Activated T-helper 17 cell treated with anti-CD3 and anti-CD28 coated beads, Interleukin-2, amount 50 U/mL, for 72 hours (primary cell): ENCODE results near the gene SEPTIN5. TPM values are rescaled to one million over a fixed set of nuclear protein-coding genes. Genes with fewer than 3 reads are reported as not detected.
"Not testable (repeated sequence)": the region's sequence is repeated elsewhere in the genome, so short reads cannot be mapped to it uniquely, and the experiment has no call there.

Experiments
- ATAC-seq: fragments of 150-1000 bp; cut with Tn5 transposase; replicated peaks from 2 replicates; pipeline ENCODE4 v1.10.0; 2021; ENCODE audit warnings: mild to moderate bottlenecking, moderate library complexity
- H3K27ac Mint-ChIP-seq: one replicate; pipeline ENCODE4 v1.8.0; 2022; ENCODE audit warnings: mixed read lengths
- H3K27me3 Mint-ChIP-seq: one replicate; pipeline ENCODE4 v1.8.0; 2022; ENCODE audit warnings: mixed read lengths
- H3K36me3 Mint-ChIP-seq: one replicate; pipeline ENCODE4 v1.8.0; 2022; ENCODE audit warnings: low read depth, mild to moderate bottlenecking, mixed read lengths
- H3K4me1 Mint-ChIP-seq: one replicate; pipeline ENCODE4 v1.8.0; 2022; ENCODE audit warnings: mixed read lengths
- H3K4me3 Mint-ChIP-seq: one replicate; pipeline ENCODE4 v1.8.0; 2022; ENCODE audit warnings: mild to moderate bottlenecking, mixed read lengths
- H3K9me3 Mint-ChIP-seq: one replicate; pipeline ENCODE4 v1.8.0; 2022; ENCODE audit warnings: mixed read lengths
- total RNA-seq, 2 donors: library from RNA; stranded (reverse); gene quantifications; one replicate each; pipeline ENCODE4 v1.2.3, GENCODE V29; 2022

Gene SEPTIN5
- total RNA-seq, 2 donors from 2014 or later, result 0.41 to 0.42 TPM

GRCh38 chr22:19675428-19675827, 38.9 kb upstream of the SEPTIN5 start:
- ATAC-seq, result no peak
- no peaks in the 10 kb centered on the region for H3K9me3 Mint-ChIP-seq
- peaks cover 17% of the 10 kb centered on the region for H3K27me3 Mint-ChIP-seq
- H3K4me3 Mint-ChIP-seq, result no peak overlapping the region
- H3K27ac Mint-ChIP-seq, result no peak overlapping the region
- H3K4me1 Mint-ChIP-seq, result no peaks in the 10 kb centered on the region
- H3K36me3 Mint-ChIP-seq, result no peaks in the 10 kb centered on the region

GRCh38 chr22:19676437-19676836, 37.9 kb upstream of the SEPTIN5 start:
- H3K27ac Mint-ChIP-seq, H3K4me3 Mint-ChIP-seq, H3K9me3 Mint-ChIP-seq, ATAC-seq, H3K4me1 Mint-ChIP-seq, H3K36me3 Mint-ChIP-seq: not testable (repeated sequence)
- H3K27me3 Mint-ChIP-seq, result peaks cover 20% of the 10 kb centered on the region

GRCh38 chr22:19678949-19679521, 35.3 kb upstream of the SEPTIN5 start:
- ATAC-seq, result no peak
- Mint-ChIP-seq H3K27me3 (peaks cover 37% of the 10 kb centered on the region), H3K4me3 (no peak overlapping the region), H3K36me3 (no peaks in the 10 kb centered on the region), H3K9me3 (no peaks in the 10 kb centered on the region), H3K4me1 (no peaks in the 10 kb centered on the region), H3K27ac (no peak overlapping the region)

GRCh38 chr22:19679522-19680101, 34.7 kb upstream of the SEPTIN5 start:
- Mint-ChIP-seq H3K27ac (no peak overlapping the region), H3K36me3 (no peaks in the 10 kb centered on the region), H3K9me3 (no peaks in the 10 kb centered on the region), H3K27me3 (peaks cover 35% of the 10 kb centered on the region), H3K4me1 (no peaks in the 10 kb centered on the region), H3K4me3 (no peak overlapping the region)
- peak; percentile 44 for ATAC-seq

- Mint-ChIP-seq H3K4me1 (no peaks in the 10 kb centered on the region), H3K27me3 (peaks cover 35% of the 10 kb centered on the region), H3K4me3 (no peak overlapping the region), H3K27ac (no peak overlapping the region), H3K9me3 (no peaks in the 10 kb centered on the region), H3K36me3 (no peaks in the 10 kb centered on the region)
- ATAC-seq, result no peak
These were observed 33.9 kb upstream of the SEPTIN5 start for GRCh38 chr22:19680287-19680881.

GRCh38 chr22:19680911-19681862, 33.1 kb upstream of the SEPTIN5 start:
- Mint-ChIP-seq H3K4me3 (no peak overlapping the region), H3K27me3 (peaks cover 31% of the 10 kb centered on the region), H3K4me1 (no peaks in the 10 kb centered on the region), H3K36me3 (no peaks in the 10 kb centered on the region), H3K27ac (no peak overlapping the region), H3K9me3 (no peaks in the 10 kb centered on the region)
- no peak for ATAC-seq

- no peaks in the 10 kb centered on the region for H3K36me3 Mint-ChIP-seq
- no peaks in the 10 kb centered on the region for H3K9me3 Mint-ChIP-seq
- peaks cover 31% of the 10 kb centered on the region for H3K27me3 Mint-ChIP-seq
- H3K4me1 Mint-ChIP-seq, result no peaks in the 10 kb centered on the region
- no peak for ATAC-seq
- H3K27ac Mint-ChIP-seq, result no peak overlapping the region
- no peak overlapping the region for H3K4me3 Mint-ChIP-seq
These were observed 32.4 kb upstream of the SEPTIN5 start for GRCh38 chr22:19681863-19682245.

GRCh38 chr22:19686946-19687345, 27.4 kb upstream of the SEPTIN5 start:
- H3K27ac Mint-ChIP-seq, result no peak overlapping the region
- H3K4me1 Mint-ChIP-seq, result no peaks in the 10 kb centered on the region
- H3K4me3 Mint-ChIP-seq, result no peak overlapping the region
- H3K27me3 Mint-ChIP-seq, result peaks cover 24% of the 10 kb centered on the region
- H3K36me3 Mint-ChIP-seq, result no peaks in the 10 kb centered on the region
- H3K9me3 Mint-ChIP-seq, result no peaks in the 10 kb centered on the region
- ATAC-seq, result no peak

- no peaks in the 10 kb centered on the region for H3K36me3 Mint-ChIP-seq
- no peak overlapping the region for H3K4me3 Mint-ChIP-seq
- no peaks in the 10 kb centered on the region for H3K9me3 Mint-ChIP-seq
- no peaks in the 10 kb centered on the region for H3K4me1 Mint-ChIP-seq
- H3K27ac Mint-ChIP-seq, result no peak overlapping the region
- H3K27me3 Mint-ChIP-seq, result peaks cover 18% of the 10 kb centered on the region
- no peak for ATAC-seq
These were observed 26.6 kb upstream of the SEPTIN5 start for GRCh38 chr22:19687561-19688300.

- Mint-ChIP-seq H3K27ac (no peak overlapping the region), H3K9me3 (no peaks in the 10 kb centered on the region), H3K4me1 (no peaks in the 10 kb centered on the region), H3K4me3 (no peak overlapping the region), H3K27me3 (peaks cover 13% of the 10 kb centered on the region), H3K36me3 (no peaks in the 10 kb centered on the region)
- no peak for ATAC-seq
These were observed 25.7 kb upstream of the SEPTIN5 start for GRCh38 chr22:19688301-19689290.

- no peak overlapping the region for H3K4me3 Mint-ChIP-seq
- no peak overlapping the region for H3K27ac Mint-ChIP-seq
- ATAC-seq, result no peak
- no peaks in the 10 kb centered on the region for H3K4me1 Mint-ChIP-seq
- H3K9me3 Mint-ChIP-seq, result no peaks in the 10 kb centered on the region
- peaks cover 6% of the 10 kb centered on the region for H3K27me3 Mint-ChIP-seq
- no peaks in the 10 kb centered on the region for H3K36me3 Mint-ChIP-seq
These were observed 24.9 kb upstream of the SEPTIN5 start for GRCh38 chr22:19689408-19689807.

- no peak overlapping the region for H3K27ac Mint-ChIP-seq
- no peak overlapping the region for H3K4me3 Mint-ChIP-seq
- no peaks in the 10 kb centered on the region for H3K36me3 Mint-ChIP-seq
- no peaks in the 10 kb centered on the region for H3K4me1 Mint-ChIP-seq
- peaks cover 6% of the 10 kb centered on the region for H3K27me3 Mint-ChIP-seq
- no peak for ATAC-seq
- no peaks in the 10 kb centered on the region for H3K9me3 Mint-ChIP-seq
These were observed 23.1 kb upstream of the SEPTIN5 start for GRCh38 chr22:19691007-19691720.
